ENCODE data around the gene IFI30. TPM values are rescaled to one million over a fixed set of nuclear protein-coding genes. Genes with fewer than 3 reads are reported as not detected.

The IFI30 gene
- total RNA-seq, 1 donor from 2014 or later: 0.76 TPM

DNA sequence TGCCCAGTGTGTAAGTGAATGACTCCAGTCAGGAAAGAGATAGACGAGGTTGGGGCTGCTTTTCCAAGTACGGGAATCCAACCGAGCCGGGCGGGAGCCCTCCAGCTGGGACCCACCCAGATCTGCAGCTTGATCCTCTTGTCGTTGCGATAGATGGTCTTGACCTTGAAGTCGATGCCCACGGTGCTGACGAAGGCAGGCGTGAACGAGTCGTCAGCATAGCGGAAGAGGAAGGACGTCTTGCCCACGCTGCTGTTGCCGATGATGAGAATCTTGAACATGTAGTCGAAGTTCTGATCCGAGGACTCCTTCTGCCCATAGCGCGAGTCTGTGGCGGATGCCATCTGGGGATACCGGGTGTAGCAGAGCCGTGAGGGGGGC, 28.8 kb downstream of the IFI30 start:
- TF ChIP-seq CTCF (IDR thresholded peaks at IDR 0.05; ENCODE audit: partially characterized antibody, unreplicated experiment): no peak
- H3K27me3 Mint-ChIP-seq (ENCODE audit: unreplicated experiment): peaks cover 3% of the 10 kb centered on the region
- DNase-seq: no peak
- no peaks in the 10 kb centered on the region for H3K36me3 Mint-ChIP-seq (ENCODE audit: unreplicated experiment)
- peak overlapping the region; percentile 11 for H3K27ac Mint-ChIP-seq (ENCODE audit: unreplicated experiment)
- peaks cover 2% of the 10 kb centered on the region for H3K9me3 Mint-ChIP-seq (ENCODE audit: unreplicated experiment)
- H3K4me3 Mint-ChIP-seq (ENCODE audit: unreplicated experiment): peak overlapping the region; percentile 47
- H3K4me1 Mint-ChIP-seq (ENCODE audit: low read depth, unreplicated experiment): peaks cover 3% of the 10 kb centered on the region

DNA sequence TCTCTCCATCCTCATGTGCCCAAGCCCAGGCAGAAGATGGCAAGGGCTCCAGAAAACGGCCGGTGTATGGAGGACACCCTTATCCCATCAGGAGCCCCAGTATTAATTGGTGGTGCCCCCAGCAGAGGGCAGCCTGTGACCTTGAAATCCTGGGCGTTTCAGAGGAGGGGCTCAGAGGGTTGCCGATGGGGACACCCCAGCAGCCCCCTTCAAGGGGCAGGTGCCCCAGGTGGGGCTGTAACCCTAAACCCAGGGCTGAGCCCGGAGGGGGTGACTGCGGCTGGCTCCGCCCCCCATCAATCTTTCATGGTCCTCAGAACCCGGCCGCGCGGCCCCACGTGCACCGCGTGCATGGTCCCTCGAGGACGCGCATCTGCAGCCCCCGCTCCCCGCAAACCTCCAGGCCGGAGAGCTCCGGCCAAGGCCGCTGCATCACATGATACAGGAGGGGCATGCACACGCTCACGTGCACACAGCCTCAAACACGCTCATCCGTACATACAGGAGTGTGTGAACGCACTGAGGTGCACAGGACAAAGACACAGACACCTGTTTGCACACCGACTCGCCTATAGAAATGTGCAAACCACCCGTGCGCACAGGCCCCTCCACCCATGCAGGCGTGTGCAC, 29.3 kb downstream of the IFI30 start:
- DNase-seq: peak; percentile 49

GRCh38 chr19:18203408-18203862, 29.8 kb downstream of the IFI30 start:
- peaks cover 3% of the 10 kb centered on the region for H3K4me1 Mint-ChIP-seq (ENCODE audit: low read depth, unreplicated experiment)
- peaks cover 4% of the 10 kb centered on the region for H3K27me3 Mint-ChIP-seq (ENCODE audit: unreplicated experiment)
- H3K9me3 Mint-ChIP-seq (ENCODE audit: unreplicated experiment): peaks cover 2% of the 10 kb centered on the region
- no peaks in the 10 kb centered on the region for H3K36me3 Mint-ChIP-seq (ENCODE audit: unreplicated experiment)
- H3K27ac Mint-ChIP-seq (ENCODE audit: unreplicated experiment): peak overlapping the region; percentile 76
- no peak for DNase-seq
- TF ChIP-seq CTCF (IDR thresholded peaks at IDR 0.05; ENCODE audit: partially characterized antibody, unreplicated experiment): no peak
- H3K4me3 Mint-ChIP-seq (ENCODE audit: unreplicated experiment): peak overlapping the region; percentile 98

More for the DNA sequence above, 29.3 kb downstream of the IFI30 start:
- peaks cover 3% of the 10 kb centered on the region for H3K27me3 Mint-ChIP-seq (ENCODE audit: unreplicated experiment)
- H3K4me1 Mint-ChIP-seq (ENCODE audit: low read depth, unreplicated experiment): peaks cover 3% of the 10 kb centered on the region
- H3K36me3 Mint-ChIP-seq (ENCODE audit: unreplicated experiment): no peaks in the 10 kb centered on the region
- H3K27ac Mint-ChIP-seq (ENCODE audit: unreplicated experiment): peak overlapping the region; percentile 76
- no peak for TF ChIP-seq CTCF (IDR thresholded peaks at IDR 0.05; ENCODE audit: partially characterized antibody, unreplicated experiment)
- peaks cover 2% of the 10 kb centered on the region for H3K9me3 Mint-ChIP-seq (ENCODE audit: unreplicated experiment)
- H3K4me3 Mint-ChIP-seq (ENCODE audit: unreplicated experiment): peak overlapping the region; percentile 98

DNA sequence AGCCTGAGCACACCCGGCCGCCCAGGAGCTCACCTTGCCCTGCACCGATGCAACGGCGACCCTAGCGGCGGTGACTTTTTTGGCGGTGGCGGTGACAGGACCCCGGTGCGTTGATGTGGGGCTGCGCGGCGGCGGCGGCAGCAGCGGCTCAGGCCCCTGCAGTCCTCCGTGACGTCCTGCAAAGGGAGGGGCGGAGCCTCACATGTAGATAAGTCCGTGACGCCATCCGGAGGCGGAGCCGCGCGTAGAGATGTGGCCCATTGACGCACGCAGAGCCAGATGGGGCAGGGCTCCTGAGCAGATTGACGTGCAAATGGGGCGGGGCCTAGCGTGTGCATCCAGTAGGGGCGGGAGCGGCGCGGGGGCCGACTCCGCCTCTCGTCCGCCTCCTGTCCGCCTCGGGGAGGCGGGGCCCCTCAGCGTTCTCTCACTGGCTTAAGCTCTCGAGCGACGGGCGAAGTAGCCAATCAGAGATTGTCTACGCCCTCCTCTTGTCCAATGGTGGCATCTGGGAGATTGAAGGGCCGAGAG, 30.3 kb downstream of the IFI30 start, which contains the start of gene RAB3A:
Gene RAB3A (minus strand): TSS at position 180 of the 531 bp plus-strand sequence. CDS start 1,302 bp downstream, outside the sequence.
- Mint-ChIP-seq H3K4me3 (ENCODE audit: unreplicated experiment) (peak within 1 kb of the TSS; percentile 98), H3K9me3 (ENCODE audit: unreplicated experiment) (peaks cover 2% of the 10 kb centered on the region), H3K27me3 (ENCODE audit: unreplicated experiment) (peaks cover 4% of the 10 kb centered on the region), H3K27ac (ENCODE audit: unreplicated experiment) (peak within 1 kb of the TSS; percentile 87), H3K36me3 (ENCODE audit: unreplicated experiment) (no peaks in the 10 kb centered on the region), H3K4me1 (ENCODE audit: low read depth, unreplicated experiment) (peaks cover 3% of the 10 kb centered on the region)
- peak; percentile 99 for DNase-seq
- no peak for TF ChIP-seq CTCF (IDR thresholded peaks at IDR 0.05; ENCODE audit: partially characterized antibody, unreplicated experiment)

Measured in glutamatergic neuron (in vitro differentiated cells).